Uterus (tissue), 4 donors: Measurements from ENCODE around the gene TMEM9B. TPM values are rescaled to one million over a fixed set of nuclear protein-coding genes. Genes with fewer than 3 reads are reported as not detected.
"Not testable (repeated sequence)": the region's sequence is repeated elsewhere in the genome, so short reads cannot be mapped to it uniquely, and the experiment has no call there.

Experiments used
- DNase-seq, 2 donors: peaks; one replicate each; pipeline ENCODE4 v3.0.0-alpha.2; 2019 to 2020
- H3K27ac ChIP-seq, 2 donors: fragments of 200-600 bp; sonication (generic); 1 replicate in 1 of 2; 2 replicates in 1 of 2; pipeline ENCODE4 v1.5.1; 2016 to 2018
- H3K27me3 ChIP-seq, 2 donors: fragments of 200-600 bp; sonication (generic); one replicate each; pipeline ENCODE4 v1.5.1; 2018 to 2019; ENCODE audit warnings: control low read depth in 1 of 2
- H3K36me3 ChIP-seq, 2 donors: fragments of 200-600 bp; sonication (generic); one replicate each; pipeline ENCODE4 v1.5.1; 2019; ENCODE audit warnings: control low read depth in 1 of 2
- H3K4me1 ChIP-seq, 2 donors: fragments of 200-600 bp; sonication (generic); one replicate each; pipeline ENCODE4 v1.5.1; 2018 to 2019; ENCODE audit warnings: control low read depth in 1 of 2
- H3K4me3 ChIP-seq, 2 donors: fragments of 200-600 bp; sonication (generic); 1 replicate in 1 of 2; 2 replicates in 1 of 2; pipeline ENCODE4 v1.5.1; 2018 to 2019; ENCODE audit warnings: mild to moderate bottlenecking in 1 of 2
- H3K9me3 ChIP-seq, 2 donors: fragments of 200-600 bp; sonication (generic); one replicate each; pipeline ENCODE4 v1.5.1; 2019; ENCODE audit warnings: control low read depth in 1 of 2
- POLR2A ChIP-seq, 2 donors: fragments of 450-650 bp; IDR thresholded peaks; one replicate each; pipeline ENCODE4 v1.6.1; 2016; ENCODE audit warnings: antibody characterized with exemption in 2 of 2, mild to moderate bottlenecking in 1 of 2, moderate library complexity in 1 of 2
- intact Hi-C: fragments of 100-400 bp; cut with DNase I; formaldehyde crosslinking; loops from one replicate; pipeline ENCODE4 v1.15.1; 2023; ENCODE audit warnings: low total_unique reads
- total RNA-seq, 4 donors: library from RNA; depleted of rRNA in 3 of 4; stranded (reverse); fragments of >200 nt in 3 of 4; gene quantifications; one replicate each; pipeline versions ENCODE4 v1.1.0 to v1.2.4, GENCODE V29; 2014 to 2023
- TF ChIP-seq, protein P1 (sequence below), 4 experiments: fragments of 200-600 bp in 2 of 4; fragments of 450-650 bp in 2 of 4; sonication (generic) in 2 of 4; IDR thresholded peaks; one replicate each; pipeline ENCODE4 v1.5.1; 2016 to 2019; ENCODE audit warnings: antibody characterized with exemption in 4 of 4, mild to moderate bottlenecking in 2 of 4, moderate library complexity in 1 of 4
- donor health status: DM: yes; HTN: yes; CAD: no.

The TMEM9B gene
- total RNA-seq, 4 donors from 2014 or later, result 11.0 to 39.1 (median 28.1) TPM

- no peaks in the 10 kb centered on the region for H3K36me3 ChIP-seq
- no peak for TF ChIP-seq POLR2A (IDR thresholded peaks at IDR 0.05)
- TF ChIP-seq, protein P1, sequence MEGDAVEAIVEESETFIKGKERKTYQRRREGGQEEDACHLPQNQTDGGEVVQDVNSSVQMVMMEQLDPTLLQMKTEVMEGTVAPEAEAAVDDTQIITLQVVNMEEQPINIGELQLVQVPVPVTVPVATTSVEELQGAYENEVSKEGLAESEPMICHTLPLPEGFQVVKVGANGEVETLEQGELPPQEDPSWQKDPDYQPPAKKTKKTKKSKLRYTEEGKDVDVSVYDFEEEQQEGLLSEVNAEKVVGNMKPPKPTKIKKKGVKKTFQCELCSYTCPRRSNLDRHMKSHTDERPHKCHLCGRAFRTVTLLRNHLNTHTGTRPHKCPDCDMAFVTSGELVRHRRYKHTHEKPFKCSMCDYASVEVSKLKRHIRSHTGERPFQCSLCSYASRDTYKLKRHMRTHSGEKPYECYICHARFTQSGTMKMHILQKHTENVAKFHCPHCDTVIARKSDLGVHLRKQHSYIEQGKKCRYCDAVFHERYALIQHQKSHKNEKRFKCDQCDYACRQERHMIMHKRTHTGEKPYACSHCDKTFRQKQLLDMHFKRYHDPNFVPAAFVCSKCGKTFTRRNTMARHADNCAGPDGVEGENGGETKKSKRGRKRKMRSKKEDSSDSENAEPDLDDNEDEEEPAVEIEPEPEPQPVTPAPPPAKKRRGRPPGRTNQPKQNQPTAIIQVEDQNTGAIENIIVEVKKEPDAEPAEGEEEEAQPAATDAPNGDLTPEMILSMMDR (IDR thresholded peaks at IDR 0.05), result no peak
- intact Hi-C loops, result no loop called here
- no peak for DNase-seq
- H3K27me3 ChIP-seq, result no peaks in the 10 kb centered on the region
- no peaks in the 10 kb centered on the region for H3K4me1 ChIP-seq
- no peaks in the 10 kb centered on the region for H3K9me3 ChIP-seq
- H3K4me3 ChIP-seq, result no peak overlapping the region
- no peak overlapping the region for H3K27ac ChIP-seq
Measured at GRCh38 chr11:8987446-8987845, 23.2 kb upstream of the TMEM9B start.

- H3K4me1 ChIP-seq, H3K4me3 ChIP-seq, H3K27me3 ChIP-seq, H3K27ac ChIP-seq, intact Hi-C loops, H3K9me3 ChIP-seq, DNase-seq, H3K36me3 ChIP-seq: not testable (repeated sequence)
Measured at GRCh38 chr11:8986772-8987171, 22.5 kb upstream of the TMEM9B start.

DNA sequence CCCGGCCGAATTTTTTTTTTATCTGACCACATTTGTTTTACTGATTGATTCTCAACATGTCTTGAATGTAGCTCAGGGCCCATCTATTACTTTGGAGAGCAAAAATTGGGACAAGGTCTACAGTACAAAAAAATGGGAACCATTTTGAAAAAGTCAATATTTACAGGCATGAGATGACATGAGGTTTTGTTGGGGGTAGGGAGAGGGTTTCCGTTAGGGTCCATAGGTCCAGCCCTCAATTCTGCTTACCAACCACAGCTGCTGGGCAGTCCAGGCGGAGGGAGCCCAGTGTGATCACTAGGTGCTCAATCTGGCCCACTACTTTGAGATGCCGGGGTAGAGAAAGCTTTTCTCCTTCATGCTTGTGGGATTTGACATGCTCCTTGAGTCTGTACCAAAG is 21.2 kb upstream of the TMEM9B start:
- TF ChIP-seq, protein P1 (IDR thresholded peaks at IDR 0.05), result no peak
- no peak for TF ChIP-seq POLR2A (IDR thresholded peaks at IDR 0.05)
- H3K36me3 ChIP-seq, result no peaks in the 10 kb centered on the region
- no peak for DNase-seq
- no peaks in the 10 kb centered on the region for H3K27me3 ChIP-seq
- H3K9me3 ChIP-seq, result no peaks in the 10 kb centered on the region
- intact Hi-C loops, result no loop called here
- H3K27ac ChIP-seq, result no peak overlapping the region
- H3K4me3 ChIP-seq, result no peak overlapping the region
- H3K4me1 ChIP-seq, result no peaks in the 10 kb centered on the region

DNA sequence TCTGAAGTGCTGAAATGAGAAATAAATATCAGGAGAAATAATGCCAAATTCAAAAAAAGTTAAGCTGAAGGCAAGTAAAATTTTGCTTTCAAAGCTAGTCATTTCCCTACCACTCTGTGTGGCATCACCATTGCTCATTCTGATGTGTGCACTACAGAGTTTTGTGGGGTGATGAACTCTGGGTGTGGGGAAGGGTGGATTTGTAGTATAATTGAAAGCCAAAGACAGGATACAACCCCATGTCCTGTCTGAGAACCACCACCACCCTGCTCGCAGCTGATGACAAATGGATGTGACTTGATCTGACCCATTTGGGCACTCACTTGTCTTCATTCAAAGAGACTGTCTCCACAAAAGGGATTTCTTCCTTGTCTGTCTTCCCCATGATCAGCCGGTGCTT is 19.3 kb upstream of the TMEM9B start:
- Histone ChIP-seq H3K9me3 (no peaks in the 10 kb centered on the region), H3K4me1 (no peaks in the 10 kb centered on the region), H3K27ac (no peak overlapping the region), H3K4me3 (no peak overlapping the region), H3K36me3 (no peaks in the 10 kb centered on the region), H3K27me3 (no peaks in the 10 kb centered on the region)
- DNase-seq, result no peak
- intact Hi-C loops, result no loop called here
- no peak for TF ChIP-seq POLR2A (IDR thresholded peaks at IDR 0.05)
- TF ChIP-seq, protein P1 (IDR thresholded peaks at IDR 0.05), result no peak

DNA sequence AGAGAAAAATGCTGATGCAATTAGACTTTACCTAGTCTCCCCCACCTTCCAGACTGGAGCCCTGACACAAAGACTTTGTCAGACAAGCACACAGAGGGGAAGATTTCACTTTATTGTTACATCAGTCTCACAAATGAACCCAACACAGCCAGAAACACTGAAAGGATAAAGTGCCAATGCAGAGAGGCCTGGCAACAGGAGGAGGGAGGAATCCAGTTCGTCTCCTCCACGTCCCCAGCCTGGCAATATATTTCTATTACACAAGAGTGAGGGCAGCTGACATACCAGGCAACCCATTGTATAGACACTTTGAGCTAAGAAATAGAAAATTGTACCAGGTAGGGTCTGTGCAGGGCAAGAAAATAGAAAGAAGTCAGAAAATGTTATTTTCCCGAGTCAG is 16.2 kb upstream of the TMEM9B start:
- Histone ChIP-seq H3K9me3 (no peaks in the 10 kb centered on the region), H3K27ac (no peak overlapping the region), H3K36me3 (no peaks in the 10 kb centered on the region), H3K27me3 (no peaks in the 10 kb centered on the region), H3K4me3 (no peak overlapping the region), H3K4me1 (no peaks in the 10 kb centered on the region)
- DNase-seq, result no peak
- TF ChIP-seq, protein P1 (IDR thresholded peaks at IDR 0.05), result no peak
- TF ChIP-seq POLR2A (IDR thresholded peaks at IDR 0.05), result no peak
- intact Hi-C loops, result no loop called here

GRCh38 chr11:8979365-8979764 is 15.1 kb upstream of the TMEM9B start:
- intact Hi-C loops, H3K4me3 ChIP-seq, H3K27ac ChIP-seq, H3K36me3 ChIP-seq, H3K27me3 ChIP-seq, H3K9me3 ChIP-seq, H3K4me1 ChIP-seq, DNase-seq: not testable (repeated sequence)
